Uterus (tissue), 2 donors: ENCODE data around the gene SCUBE1.

Source experiments
- CTCF ChIP-seq, 4 experiments: fragments of 200-600 bp in 2 of 4; fragments of 450-650 bp in 2 of 4; sonication (generic) in 2 of 4; IDR thresholded peaks; one replicate each; pipeline ENCODE4 v1.5.1; 2016 to 2019; ENCODE audit warnings: antibody characterized with exemption in 4 of 4, mild to moderate bottlenecking in 2 of 4, moderate library complexity in 1 of 4
- POLR2A ChIP-seq, 2 donors: fragments of 450-650 bp; IDR thresholded peaks; one replicate each; pipeline ENCODE4 v1.6.1; 2016; ENCODE audit warnings: antibody characterized with exemption in 2 of 2, mild to moderate bottlenecking in 1 of 2, moderate library complexity in 1 of 2

GRCh38 chr22:43162412-43163150 is 180.6 kb downstream of the SCUBE1 start:
- no peak for TF ChIP-seq CTCF (IDR thresholded peaks at IDR 0.05)
- TF ChIP-seq POLR2A (IDR thresholded peaks at IDR 0.05): no peak
